Stimulated activated naive CD8-positive, alpha-beta T cell treated with anti-CD3 and anti-CD28 coated beads, Interleukin-15, amount 100 ng/mL, for 72 hours (primary cell): ENCODE data around the gene CABLES1.
"Not testable (repeated sequence)": the region's sequence is repeated elsewhere in the genome, so short reads cannot be mapped to it uniquely, and the experiment has no call there.

Experiments used
- ATAC-seq: fragments of 150-1000 bp; cut with Tn5 transposase; 2 replicates; pipeline ENCODE4 v1.10.0; 2021; ENCODE audit warnings: mild to moderate bottlenecking, moderate library complexity
- DNase-seq, 2 donors: peaks; one replicate each; pipeline ENCODE4 v3.0.0; 2021 to 2022
- H3K27ac Mint-ChIP-seq, 2 donors: one replicate each; pipeline ENCODE4 v1.8.0; 2022; ENCODE audit warnings: mild to moderate bottlenecking in 2 of 2, mixed read lengths in 2 of 2, moderate library complexity in 2 of 2
- H3K27me3 Mint-ChIP-seq: one replicate; pipeline ENCODE4 v1.8.0; 2022; ENCODE audit warnings: mixed read lengths
- H3K4me1 Mint-ChIP-seq: one replicate; pipeline ENCODE4 v1.8.0; 2022; ENCODE audit warnings: mild to moderate bottlenecking, mixed read lengths
- H3K4me3 Mint-ChIP-seq, 2 donors: one replicate each; pipeline ENCODE4 v1.8.0; 2022; ENCODE audit warnings: mild to moderate bottlenecking in 2 of 2, mixed read lengths in 2 of 2, moderate library complexity in 1 of 2
- H3K9me3 Mint-ChIP-seq, 2 donors: one replicate each; pipeline ENCODE4 v1.8.0; 2022; ENCODE audit warnings: mixed read lengths in 2 of 2

Gene CABLES1

DNA sequence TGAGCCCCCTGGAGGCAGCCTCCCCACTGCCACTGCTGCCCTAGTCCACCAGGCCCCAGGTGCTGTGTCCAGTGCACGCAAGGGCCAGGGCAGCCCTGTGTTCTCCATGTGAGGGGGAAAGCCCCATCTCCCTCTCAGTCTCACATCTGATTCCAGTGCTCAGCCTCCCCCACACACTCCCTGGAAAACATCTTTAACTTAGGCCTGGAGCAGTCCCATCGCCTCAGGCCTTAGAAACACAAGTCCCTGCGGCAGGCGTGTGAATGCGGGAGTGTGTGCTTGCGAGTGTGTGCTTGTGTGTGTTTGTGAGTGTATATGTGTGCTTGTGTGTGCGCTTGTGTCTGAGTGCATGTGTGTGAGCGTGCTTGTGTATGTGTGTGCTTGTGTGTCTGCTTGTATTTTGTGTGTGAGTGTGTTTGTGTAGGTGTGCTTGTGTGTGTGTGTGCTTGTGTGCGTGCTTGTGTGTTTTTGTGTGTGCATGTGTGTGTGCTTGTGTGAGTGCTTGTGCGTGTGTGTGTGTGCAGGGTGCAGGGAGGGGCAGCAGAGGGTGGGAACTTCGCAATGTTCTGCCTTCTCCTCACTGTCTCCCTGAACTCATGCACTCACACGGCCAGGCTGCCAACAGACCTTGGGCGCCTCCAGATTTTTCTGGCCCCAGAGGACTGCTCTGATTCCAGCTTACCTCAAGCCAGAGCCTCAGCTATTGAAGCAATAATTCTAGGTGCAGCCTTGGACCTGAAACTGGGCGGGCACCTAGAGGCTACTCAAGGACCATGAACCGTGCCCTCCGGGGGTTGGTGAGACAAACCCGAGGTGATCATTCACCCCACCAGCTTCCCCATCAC lies 139.6 kb downstream of the CABLES1 start:
- peaks cover 33 to 39% of the 10 kb centered on the region in 2 donors for H3K9me3 Mint-ChIP-seq
- DNase-seq (no peak), ATAC-seq (no peak)
- no peak overlapping the region for H3K27ac Mint-ChIP-seq
- H3K4me3 Mint-ChIP-seq, result no peak overlapping the region
- H3K27me3 Mint-ChIP-seq, result no peaks in the 10 kb centered on the region
- H3K4me1 Mint-ChIP-seq, result no peaks in the 10 kb centered on the region

DNA sequence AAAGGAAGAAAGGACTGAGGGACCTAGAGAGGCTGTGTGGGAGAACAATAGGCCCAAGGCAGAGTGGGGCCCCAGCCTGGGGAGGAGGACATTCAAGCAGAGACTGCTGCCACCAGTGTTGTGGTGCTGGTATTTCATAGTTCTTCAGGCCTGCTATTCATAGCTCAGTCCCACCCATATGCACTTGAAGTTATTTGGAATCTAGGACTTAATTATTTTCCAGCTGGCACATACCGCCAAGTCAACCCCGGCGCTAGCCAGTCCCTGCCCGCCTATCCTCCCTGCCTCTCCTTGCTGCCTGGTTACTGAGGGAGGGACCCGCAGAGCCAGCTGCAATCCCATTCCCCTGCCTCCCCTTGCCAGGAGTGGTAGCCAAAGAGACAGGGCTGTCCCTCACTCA lies 141.2 kb downstream of the CABLES1 start:
- Mint-ChIP-seq H3K9me3 (peaks cover 25 to 26% of the 10 kb centered on the region in 2 donors), H3K27me3 (no peaks in the 10 kb centered on the region), H3K27ac (no peak overlapping the region), H3K4me1 (no peaks in the 10 kb centered on the region), H3K4me3 (no peak overlapping the region)
- ATAC-seq, result no peak
- no peak for DNase-seq

DNA sequence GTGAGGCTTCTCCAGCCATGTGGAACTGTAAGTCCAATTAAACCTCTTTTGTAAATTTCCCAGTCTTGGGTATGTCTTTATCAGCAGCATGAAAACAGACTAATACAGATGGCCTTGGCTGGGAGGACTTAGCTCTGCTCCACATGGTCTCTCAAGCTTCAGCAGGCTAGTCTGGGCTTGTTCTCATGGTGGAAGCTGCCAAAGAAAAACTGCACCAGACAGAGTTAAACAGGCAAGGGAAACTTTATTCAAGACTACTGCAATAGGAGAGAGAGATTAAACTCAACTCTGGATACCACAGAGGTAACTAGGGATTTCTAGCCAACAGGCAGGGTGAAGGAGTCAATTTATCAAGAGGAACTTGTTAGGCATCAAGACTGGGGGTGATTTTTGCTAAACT lies 142.1 kb downstream of the CABLES1 start:
- Mint-ChIP-seq H3K9me3 (peaks cover 19 to 20% of the 10 kb centered on the region in 2 donors), H3K27me3 (no peaks in the 10 kb centered on the region), H3K4me1 (no peaks in the 10 kb centered on the region), H3K4me3 (no peak overlapping the region), H3K27ac (peak overlapping the region in 1 of 2 donors; percentile 14)
- DNase-seq (no peak), ATAC-seq (no peak)

DNA sequence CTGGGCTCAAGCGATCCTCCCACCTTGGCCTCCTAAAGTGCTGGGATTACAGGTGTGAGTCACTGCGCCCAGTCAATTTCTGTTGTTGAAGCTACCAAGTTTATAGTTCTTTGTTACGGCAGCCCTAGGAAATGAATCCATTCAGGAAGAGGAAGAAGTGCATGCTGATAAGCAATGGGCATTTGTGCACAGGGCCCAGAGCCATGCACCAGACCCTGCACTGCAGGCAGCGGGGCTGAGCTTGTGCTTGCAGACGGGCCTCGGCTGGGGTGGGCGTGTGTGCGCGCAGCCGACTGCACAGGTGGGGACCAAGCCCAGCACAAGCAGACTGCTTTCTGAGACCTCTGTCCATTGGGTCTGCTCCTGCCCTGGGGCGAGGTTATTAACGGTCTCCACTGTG lies 144.6 kb downstream of the CABLES1 start:
- Mint-ChIP-seq H3K27me3 (no peaks in the 10 kb centered on the region), H3K27ac (no peak overlapping the region), H3K4me1 (peaks cover 21% of the 10 kb centered on the region), H3K4me3 (no peak overlapping the region), H3K9me3 (peaks cover 16 to 19% of the 10 kb centered on the region in 2 donors)
- DNase-seq, result no peak
- no peak for ATAC-seq

DNA sequence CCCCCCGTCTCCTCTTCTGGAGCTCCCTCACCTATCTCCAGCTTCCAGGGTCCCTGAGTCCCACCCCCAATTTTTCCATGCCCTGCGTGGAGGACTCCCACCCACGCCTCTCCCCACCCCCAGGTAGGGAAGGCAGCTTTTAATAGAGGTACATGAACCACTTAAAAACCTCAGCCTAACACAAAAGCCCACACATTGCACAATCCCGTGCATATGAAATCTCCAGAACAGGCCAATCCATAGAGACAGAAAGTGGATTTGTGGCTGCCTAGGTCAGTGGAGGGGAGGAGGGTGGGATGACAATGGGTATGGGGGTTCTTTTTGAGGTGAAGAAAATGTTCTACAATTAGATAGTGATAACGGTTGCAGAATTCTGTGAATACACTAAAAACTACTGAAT lies 145.6 kb downstream of the CABLES1 start:
- peaks cover 16 to 19% of the 10 kb centered on the region in 2 donors for H3K9me3 Mint-ChIP-seq
- H3K27ac Mint-ChIP-seq, result no peak overlapping the region
- no peak for ATAC-seq
- H3K4me1 Mint-ChIP-seq, result peaks cover 25% of the 10 kb centered on the region
- H3K4me3 Mint-ChIP-seq, result no peak overlapping the region
- DNase-seq, result no peak
- no peaks in the 10 kb centered on the region for H3K27me3 Mint-ChIP-seq

DNA sequence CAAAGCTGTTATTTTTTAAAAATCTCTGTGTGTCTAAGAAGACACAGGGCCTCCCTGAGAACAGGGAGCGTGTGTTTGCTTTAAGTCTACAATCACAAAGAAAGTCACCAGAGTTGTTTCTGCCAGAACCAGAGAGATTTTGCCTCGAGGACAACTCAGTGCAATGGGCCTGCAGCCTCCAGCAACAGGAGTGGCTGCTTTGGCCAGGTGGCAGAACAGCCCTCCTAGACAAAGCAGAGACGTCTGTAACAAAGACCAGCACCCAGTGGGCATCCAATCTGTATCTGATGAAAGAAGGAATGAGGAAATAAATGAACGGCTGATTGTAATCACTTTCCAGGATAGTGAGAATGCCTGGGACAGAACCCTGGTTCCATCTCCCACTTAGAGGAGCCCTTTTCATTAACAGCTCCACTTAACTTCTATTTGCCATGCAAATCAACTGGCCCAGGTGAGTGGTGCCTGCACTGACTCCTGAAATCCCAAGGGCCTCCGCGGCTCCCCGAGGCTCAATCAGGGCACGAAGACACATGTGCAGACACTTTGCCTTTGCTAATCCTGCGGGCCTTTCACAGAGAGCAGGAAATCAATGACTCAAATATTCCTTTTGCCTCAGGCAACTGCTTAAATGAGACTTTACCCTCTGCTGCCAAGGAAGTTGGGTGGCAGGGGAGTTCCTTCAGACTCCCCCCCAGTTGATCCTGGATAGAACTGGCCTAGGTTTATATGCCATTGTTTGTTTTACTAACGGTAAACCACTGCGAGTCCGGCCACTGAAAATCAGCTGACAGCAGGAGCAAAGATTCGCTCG lies 146.5 kb downstream of the CABLES1 start:
- ATAC-seq, result no peak
- no peak for DNase-seq
- H3K9me3 Mint-ChIP-seq, result peaks cover 13 to 15% of the 10 kb centered on the region in 2 donors
- H3K27ac Mint-ChIP-seq, result peak overlapping the region in 1 of 2 donors; percentile 66
- H3K27me3 Mint-ChIP-seq, result no peaks in the 10 kb centered on the region
- H3K4me1 Mint-ChIP-seq, result peaks cover 25% of the 10 kb centered on the region
- H3K4me3 Mint-ChIP-seq, result no peak overlapping the region

DNA sequence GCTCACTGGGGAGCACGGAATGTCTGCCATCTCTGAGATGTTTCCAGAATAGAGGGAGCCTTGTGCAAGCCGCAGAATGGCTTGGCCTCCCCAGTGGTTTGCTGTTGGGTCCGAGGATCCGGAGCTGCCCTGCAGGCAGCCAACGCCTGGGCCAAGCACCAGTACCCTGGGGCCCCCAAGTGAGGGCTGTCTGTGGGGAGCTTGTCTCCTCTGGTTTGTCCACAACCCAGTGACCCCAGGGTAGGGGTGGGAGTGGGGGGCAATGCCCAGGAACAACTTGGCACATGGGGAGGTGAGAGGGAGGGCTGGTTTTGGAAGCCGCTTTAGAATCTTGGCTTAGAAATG lies 147.1 kb downstream of the CABLES1 start:
- Mint-ChIP-seq H3K4me3 (no peak overlapping the region), H3K27ac (peak overlapping the region in 1 of 2 donors; percentile 31), H3K27me3 (no peaks in the 10 kb centered on the region), H3K4me1 (peaks cover 25% of the 10 kb centered on the region), H3K9me3 (peaks cover 7 to 9% of the 10 kb centered on the region in 2 donors)
- ATAC-seq (no peak), DNase-seq (no peak)

DNA sequence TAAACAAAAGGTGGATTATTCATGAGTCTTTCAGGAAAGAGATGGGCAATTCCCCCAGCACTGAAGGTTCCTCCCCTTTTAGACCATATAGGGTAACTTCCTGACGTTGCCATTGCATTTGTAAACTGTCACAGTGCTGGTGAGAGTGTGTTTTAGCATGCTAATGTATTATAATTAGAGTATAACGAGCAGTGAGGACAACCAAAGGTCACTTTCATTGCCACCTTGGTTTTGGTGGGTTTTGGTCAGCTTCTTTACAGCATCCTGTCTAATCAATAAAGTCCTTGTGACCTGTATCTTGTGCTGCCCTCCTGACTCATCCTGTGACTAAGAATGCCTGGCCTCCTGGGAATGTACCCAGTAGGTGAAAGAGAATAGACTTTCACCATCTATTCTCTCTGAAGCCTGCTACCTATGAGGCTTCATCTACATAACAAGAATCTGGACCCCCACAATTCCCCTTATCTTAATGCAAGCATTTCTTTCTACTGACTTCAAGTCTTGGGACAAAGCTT lies 148.7 kb downstream of the CABLES1 start:
- H3K27me3 Mint-ChIP-seq, result no peaks in the 10 kb centered on the region
- H3K4me3 Mint-ChIP-seq, result peak overlapping the region in 1 of 2 donors; percentile 10
- no peaks in the 10 kb centered on the region for H3K9me3 Mint-ChIP-seq
- peak overlapping the region in 1 of 2 donors; percentile 38 for H3K27ac Mint-ChIP-seq
- ATAC-seq (peak; percentile 97), DNase-seq (peak; percentile 41 to 80)
- peaks cover 25% of the 10 kb centered on the region for H3K4me1 Mint-ChIP-seq

DNA sequence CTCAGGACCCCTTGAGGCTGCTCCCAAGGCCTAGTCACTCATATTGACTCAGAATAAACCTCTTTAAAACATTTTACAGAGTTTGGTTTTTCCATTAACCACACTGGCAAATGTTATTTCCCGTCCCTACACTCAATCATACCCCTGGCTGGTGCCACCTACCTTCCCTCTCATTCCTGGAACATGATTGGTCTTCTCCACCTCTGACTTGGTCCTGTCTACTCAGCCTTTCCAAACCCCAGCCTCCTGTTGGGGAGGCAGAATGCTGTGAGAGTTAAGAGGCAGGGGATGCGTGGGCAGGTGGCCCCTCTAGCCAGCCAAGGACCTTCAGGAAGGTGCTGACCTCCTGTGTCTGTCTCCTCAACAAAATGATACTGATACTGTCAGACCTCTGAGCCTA lies 149.3 kb downstream of the CABLES1 start:
- H3K9me3 Mint-ChIP-seq, result no peaks in the 10 kb centered on the region
- H3K27ac Mint-ChIP-seq, result peak overlapping the region; percentile 30 to 89
- DNase-seq, result no peak
- ATAC-seq, result peak; percentile 8
- H3K27me3 Mint-ChIP-seq, result no peaks in the 10 kb centered on the region
- H3K4me3 Mint-ChIP-seq, result peak overlapping the region in 1 of 2 donors; percentile 9
- H3K4me1 Mint-ChIP-seq, result peaks cover 25% of the 10 kb centered on the region

DNA sequence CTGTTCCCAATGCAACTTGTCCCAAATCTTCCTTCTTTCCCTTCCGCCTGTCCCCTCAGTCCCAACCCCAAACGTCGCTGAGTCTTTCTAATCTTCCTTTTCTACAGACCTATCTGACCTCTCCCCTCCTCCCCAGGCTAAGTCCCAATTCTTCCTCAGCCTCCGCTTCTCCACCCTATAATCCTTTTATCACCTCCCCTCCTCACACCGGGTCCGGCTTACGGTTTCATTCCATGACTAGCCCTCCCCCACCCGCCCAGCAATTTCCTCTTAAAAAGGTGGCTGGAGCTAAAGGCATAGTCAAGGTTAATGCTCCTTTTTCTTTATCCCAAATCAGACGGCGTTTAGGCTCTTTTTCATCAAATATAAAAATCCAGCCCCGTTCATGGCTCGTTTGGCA lies 150.3 kb downstream of the CABLES1 start:
- H3K27ac Mint-ChIP-seq, result peak overlapping the region in 1 of 2 donors; percentile 30
- peaks cover 25% of the 10 kb centered on the region for H3K4me1 Mint-ChIP-seq
- ATAC-seq, H3K27me3 Mint-ChIP-seq, H3K9me3 Mint-ChIP-seq, H3K4me3 Mint-ChIP-seq, DNase-seq: not testable (repeated sequence)

DNA sequence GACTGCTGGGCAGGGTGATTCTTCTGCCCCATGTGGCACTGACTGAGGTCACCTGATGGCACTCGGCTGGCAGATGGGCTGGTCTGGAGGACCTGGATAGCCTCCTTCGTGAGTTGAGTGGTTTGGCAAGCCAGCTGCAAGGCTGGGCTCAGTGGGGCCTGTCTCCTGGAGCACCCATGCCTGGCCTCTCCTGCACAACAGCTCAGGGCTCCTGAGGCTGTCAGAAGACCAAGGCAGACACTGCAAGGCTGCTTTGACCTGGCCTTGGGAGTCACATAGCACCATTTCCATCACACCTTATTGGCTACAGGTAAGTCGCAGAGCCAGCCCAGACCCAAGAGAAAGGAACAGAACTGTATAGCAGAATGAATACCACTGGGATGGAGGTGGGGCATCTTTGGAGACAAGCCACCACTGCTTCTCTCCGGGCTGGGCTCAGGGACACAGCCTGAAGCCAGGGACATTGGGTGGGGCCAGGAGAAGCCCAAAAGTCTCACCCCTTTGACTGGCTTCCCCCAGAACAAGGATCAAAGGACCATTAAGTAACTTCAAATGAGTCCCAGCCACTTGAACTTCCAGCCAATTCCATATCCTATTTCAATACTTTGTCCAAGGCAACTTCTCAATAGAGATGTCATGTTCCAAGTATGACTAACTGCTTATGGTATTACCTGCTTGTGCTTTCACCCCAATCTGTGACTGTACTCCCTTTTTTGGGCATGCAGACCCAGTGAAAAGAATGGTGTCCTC lies 156.3 kb downstream of the CABLES1 start:
- no peaks in the 10 kb centered on the region for H3K27me3 Mint-ChIP-seq
- peak overlapping the region in 1 of 2 donors; percentile 74 for H3K27ac Mint-ChIP-seq
- no peaks in the 10 kb centered on the region for H3K4me1 Mint-ChIP-seq
- DNase-seq, result no peak
- ATAC-seq, result no peak
- H3K9me3 Mint-ChIP-seq, result no peaks in the 10 kb centered on the region
- H3K4me3 Mint-ChIP-seq, result no peak overlapping the region

DNA sequence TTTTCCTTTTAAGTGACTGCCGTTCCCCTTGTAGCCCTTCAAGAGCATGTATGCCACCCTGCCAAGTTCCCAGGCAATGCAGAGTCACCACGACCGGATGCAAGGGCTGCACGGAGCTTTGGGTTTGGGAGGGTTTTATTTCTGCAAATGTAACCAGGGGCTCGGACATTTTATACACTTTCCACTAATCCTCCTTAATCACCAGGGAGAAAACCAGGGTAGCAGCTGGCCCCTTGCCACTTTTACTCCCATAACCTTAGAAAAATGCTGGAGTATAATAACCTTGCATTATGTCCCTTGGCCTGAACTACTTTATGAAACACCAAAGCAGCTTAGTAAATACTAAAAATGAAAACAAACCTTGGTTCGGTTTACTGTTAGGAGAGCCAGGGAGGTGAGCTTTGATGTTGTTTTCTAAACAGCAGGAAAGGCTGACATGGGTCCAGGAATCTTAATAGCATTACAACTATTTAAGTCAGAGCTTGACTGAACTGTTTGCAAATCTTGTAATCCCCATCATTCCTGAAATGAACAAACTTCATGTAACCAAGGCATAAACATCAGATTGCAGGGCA lies 165.0 kb downstream of the CABLES1 start:
- H3K4me1 Mint-ChIP-seq, result peaks cover 6% of the 10 kb centered on the region
- no peak overlapping the region for H3K4me3 Mint-ChIP-seq
- no peaks in the 10 kb centered on the region for H3K27me3 Mint-ChIP-seq
- H3K9me3 Mint-ChIP-seq, result no peaks in the 10 kb centered on the region
- H3K27ac Mint-ChIP-seq, result no peak overlapping the region
- DNase-seq, result no peak
- no peak for ATAC-seq

DNA sequence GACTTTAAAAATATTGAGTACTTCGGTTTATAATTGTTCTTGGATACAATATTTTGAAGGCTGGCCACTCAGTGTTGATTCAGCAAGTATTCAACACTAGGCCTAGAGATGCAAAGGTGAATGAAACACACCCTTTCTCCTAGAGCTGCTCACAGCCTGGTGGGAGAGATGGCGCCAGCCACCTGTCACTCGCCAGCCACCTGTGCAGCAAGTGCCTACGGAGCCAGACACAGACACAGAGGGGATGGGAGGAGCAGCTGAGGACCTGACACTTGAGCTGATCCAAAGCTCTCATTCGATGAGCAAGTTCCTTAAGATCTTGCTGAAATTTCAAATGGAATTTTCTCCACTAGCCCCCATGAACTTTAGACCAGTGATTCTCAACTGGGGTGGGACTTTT lies 166.7 kb downstream of the CABLES1 start:
- H3K4me3 Mint-ChIP-seq, result no peak overlapping the region
- peak overlapping the region in 1 of 2 donors; percentile 63 for H3K27ac Mint-ChIP-seq
- H3K27me3 Mint-ChIP-seq, result no peaks in the 10 kb centered on the region
- no peak for ATAC-seq
- no peaks in the 10 kb centered on the region for H3K9me3 Mint-ChIP-seq
- DNase-seq, result no peak
- H3K4me1 Mint-ChIP-seq, result peaks cover 10% of the 10 kb centered on the region

DNA sequence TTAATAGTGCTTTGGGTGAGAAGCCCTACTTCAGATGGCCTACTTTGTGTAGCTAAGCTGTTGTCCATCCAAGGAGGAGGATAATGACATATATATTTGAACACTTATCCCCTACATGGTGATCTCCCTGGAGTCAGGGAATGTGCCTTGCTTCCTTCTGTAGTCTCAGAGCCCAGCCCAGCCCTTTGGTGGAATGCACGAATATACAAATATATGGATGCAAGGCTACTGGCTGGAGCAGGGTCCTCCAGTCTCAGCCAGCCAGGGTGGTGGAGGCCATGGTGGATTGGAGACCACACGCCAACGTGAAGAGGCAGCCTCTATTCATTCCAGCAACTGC lies 167.2 kb downstream of the CABLES1 start:
- H3K27me3 Mint-ChIP-seq, result no peaks in the 10 kb centered on the region
- DNase-seq (no peak), ATAC-seq (no peak)
- no peaks in the 10 kb centered on the region for H3K9me3 Mint-ChIP-seq
- H3K4me3 Mint-ChIP-seq, result no peak overlapping the region
- H3K27ac Mint-ChIP-seq, result no peak overlapping the region
- peaks cover 15% of the 10 kb centered on the region for H3K4me1 Mint-ChIP-seq

DNA sequence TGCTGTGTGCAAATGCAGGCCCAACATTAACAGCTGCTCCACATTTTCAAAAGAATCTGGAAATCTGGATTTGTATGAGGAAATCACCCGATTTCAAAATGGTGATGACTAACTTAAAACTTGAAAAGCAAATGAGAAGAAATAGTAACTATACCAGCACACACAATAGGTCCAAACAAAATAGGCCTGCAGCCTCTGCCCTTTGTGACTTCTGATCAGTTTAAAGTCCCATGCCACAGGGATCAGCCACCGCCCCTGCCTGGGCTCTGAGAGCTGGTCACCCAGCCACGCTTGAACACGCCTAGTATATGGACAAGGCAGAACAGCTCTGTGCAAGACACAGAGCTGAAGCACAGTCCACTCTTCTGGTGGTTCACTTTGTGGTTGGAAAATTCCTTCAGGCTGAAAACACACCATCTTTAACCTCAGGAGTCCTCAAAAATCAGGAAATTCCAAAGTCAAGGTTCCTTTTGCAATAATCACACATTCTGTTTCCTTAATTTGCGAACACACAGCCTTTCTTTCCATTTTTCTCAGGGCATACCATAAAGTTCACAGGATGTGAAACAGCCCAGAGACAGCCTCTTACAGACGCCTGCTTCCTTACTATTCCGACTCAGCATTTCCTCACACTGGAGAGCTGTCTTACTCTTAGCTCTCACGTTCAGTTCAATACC lies 167.7 kb downstream of the CABLES1 start:
- DNase-seq (no peak), ATAC-seq (no peak)
- Mint-ChIP-seq H3K27me3 (no peaks in the 10 kb centered on the region), H3K9me3 (no peaks in the 10 kb centered on the region), H3K4me3 (no peak overlapping the region), H3K27ac (no peak overlapping the region), H3K4me1 (peaks cover 20% of the 10 kb centered on the region)
